ENCODE data around the gene SLC23A1. TPM values are rescaled to one million over a fixed set of nuclear protein-coding genes. Genes with fewer than 3 reads are reported as not detected.

SLC23A1 gene
- total and polyA plus RNA-seq, 2 of the 13 experiments (the other 11 are each of a cell fraction or from before 2014, with no cell fraction given): 6.0 to 6.6 TPM

DNA sequence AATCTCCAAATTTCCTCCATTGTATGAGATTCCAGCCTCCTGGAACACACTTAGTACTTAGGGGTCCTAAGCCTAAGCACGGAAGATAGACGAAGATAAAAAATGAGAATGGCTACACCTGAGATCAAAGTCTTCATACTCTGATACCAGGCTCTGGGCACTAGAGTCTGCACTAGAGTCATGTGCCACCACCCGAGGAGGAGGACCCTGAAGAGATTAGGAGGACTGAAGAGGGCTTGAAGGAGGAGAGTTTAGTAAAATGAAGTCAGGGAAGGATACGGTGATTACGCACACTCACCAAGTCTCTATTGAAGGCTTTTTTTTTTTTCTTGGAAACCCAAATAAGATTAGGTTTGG lies 21.4 kb upstream of the SLC23A1 start (continued):
- TF ChIP-seq, protein P1, sequence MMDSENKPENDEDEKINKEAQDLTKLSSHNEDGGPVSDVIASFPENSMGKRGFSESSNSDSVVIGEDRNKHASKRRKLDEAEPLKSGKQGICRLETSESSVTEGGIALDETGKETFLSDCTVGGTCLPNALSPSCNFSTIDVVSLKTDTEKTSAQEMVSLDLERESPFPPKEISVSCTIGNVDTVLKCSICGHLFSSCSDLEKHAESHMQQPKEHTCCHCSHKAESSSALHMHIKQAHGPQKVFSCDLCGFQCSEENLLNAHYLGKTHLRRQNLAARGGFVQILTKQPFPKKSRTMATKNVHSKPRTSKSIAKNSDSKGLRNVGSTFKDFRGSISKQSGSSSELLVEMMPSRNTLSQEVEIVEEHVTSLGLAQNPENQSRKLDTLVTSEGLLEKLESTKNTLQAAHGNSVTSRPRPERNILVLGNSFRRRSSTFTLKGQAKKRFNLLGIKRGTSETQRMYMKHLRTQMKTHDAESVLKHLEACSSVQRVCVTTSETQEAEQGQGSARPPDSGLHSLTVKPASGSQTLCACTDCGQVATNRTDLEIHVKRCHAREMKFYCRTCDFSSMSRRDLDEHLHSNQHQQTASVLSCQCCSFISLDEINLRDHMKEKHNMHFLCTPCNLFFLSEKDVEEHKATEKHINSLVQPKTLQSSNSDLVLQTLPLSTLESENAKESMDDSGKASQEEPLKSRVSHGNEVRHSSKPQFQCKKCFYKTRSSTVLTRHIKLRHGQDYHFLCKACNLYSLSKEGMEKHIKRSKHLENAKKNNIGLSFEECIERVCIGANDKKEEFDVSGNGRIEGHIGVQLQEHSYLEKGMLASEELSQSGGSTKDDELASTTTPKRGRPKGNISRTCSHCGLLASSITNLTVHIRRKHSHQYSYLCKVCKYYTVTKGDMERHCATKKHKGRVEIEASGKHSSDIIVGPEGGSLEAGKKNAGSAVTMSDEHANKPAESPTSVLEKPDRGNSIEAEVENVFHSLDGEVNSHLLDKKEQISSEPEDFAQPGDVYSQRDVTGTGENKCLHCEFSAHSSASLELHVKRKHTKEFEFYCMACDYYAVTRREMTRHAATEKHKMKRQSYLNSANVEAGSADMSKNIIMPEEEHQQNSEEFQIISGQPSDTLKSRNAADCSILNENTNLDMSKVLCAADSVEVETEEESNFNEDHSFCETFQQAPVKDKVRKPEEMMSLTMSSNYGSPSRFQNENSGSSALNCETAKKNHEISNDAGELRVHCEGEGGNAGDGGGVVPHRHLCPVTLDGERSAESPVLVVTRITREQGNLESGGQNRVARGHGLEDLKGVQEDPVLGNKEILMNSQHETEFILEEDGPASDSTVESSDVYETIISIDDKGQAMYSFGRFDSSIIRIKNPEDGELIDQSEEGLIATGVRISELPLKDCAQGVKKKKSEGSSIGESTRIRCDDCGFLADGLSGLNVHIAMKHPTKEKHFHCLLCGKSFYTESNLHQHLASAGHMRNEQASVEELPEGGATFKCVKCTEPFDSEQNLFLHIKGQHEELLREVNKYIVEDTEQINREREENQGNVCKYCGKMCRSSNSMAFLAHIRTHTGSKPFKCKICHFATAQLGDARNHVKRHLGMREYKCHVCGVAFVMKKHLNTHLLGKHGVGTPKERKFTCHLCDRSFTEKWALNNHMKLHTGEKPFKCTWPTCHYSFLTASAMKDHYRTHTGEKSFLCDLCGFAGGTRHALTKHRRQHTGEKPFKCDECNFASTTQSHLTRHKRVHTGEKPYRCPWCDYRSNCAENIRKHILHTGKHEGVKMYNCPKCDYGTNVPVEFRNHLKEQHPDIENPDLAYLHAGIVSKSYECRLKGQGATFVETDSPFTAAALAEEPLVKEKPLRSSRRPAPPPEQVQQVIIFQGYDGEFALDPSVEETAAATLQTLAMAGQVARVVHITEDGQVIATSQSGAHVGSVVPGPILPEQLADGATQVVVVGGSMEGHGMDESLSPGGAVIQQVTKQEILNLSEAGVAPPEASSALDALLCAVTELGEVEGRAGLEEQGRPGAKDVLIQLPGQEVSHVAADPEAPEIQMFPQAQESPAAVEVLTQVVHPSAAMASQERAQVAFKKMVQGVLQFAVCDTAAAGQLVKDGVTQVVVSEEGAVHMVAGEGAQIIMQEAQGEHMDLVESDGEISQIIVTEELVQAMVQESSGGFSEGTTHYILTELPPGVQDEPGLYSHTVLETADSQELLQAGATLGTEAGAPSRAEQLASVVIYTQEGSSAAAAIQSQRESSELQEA (CRISPR knock-in tag; IDR thresholded peaks at IDR 0.05; ENCODE audit: not compliant biosample characterization): no peak

DNA sequence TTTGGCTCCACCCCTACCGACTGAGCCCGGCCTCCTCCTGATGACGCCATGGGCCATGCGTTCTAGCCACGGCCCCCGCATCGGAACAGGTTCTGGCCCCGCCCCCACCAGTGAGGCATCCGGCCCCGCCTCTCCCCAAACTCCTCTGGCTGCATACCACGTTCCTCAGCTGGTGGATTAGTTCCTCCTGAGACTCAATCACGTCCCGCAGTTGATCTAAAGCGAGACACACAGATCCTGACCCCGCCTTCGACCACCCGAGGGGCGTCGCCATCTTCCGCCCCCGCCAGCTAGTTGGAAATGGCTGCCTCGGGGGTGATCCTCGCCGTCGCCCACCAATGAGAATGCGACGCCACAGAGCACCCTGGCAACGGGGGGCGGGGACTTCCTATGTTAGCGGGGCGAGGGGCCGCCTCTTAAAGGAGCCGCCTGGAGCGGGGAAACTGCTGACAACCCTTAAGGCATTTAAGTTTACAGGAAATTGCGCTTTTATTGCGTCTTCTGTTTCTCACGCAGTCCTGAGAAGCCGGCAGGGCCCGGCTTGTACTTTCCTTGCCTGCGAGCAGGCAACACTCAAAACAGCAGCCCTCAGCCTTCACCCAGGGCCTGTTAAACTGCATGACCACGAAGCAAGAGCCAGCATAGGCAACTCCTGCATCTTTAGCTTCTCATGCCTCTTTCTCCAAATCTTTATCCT lies 20.8 kb upstream of the SLC23A1 start, which contains the start of gene SPATA24:
Gene SPATA24 (minus strand): TSS at position 303 of the 697 bp plus-strand sequence. CDS start 29 bp downstream, at position 274.
- Histone ChIP-seq H3K4me2 (ENCODE audit: low read depth, low read length) (peak within 1 kb of the TSS; percentile 99), H3K79me2 (ENCODE audit: insufficient read depth, low read length) (peaks cover 2% of the 10 kb centered on the region), H3K9ac (ENCODE audit: insufficient read depth, low read depth, low read length) (peak within 1 kb of the TSS; percentile 76), H3K27ac (ENCODE audit: extremely low read length, insufficient read depth, low read length) (peak within 1 kb of the TSS; percentile 78), H4K20me1 (ENCODE audit: insufficient read depth, low read length) (no peaks in the 10 kb centered on the region; the same call in 1 of the 2 replicates), H2AFZ (ENCODE audit: low read length) (peak within 1 kb of the TSS; percentile 34), H3K36me3 (replicated peaks in 1 of 2; ENCODE audit: control insufficient read depth in 1 of 2, insufficient read depth in 2 of 2, low read length in 2 of 2) (no peaks in the 10 kb centered on the region; a peak in 2 of 5 replicates), H3K4me1 (ENCODE audit: insufficient read depth, low read length) (peaks cover 52% of the 10 kb centered on the region), H3K27me3 (ENCODE audit: control insufficient read depth in 1 of 2, insufficient read depth in 2 of 2, low read length in 2 of 2) (no peaks in the 10 kb centered on the region), H3K4me3 (replicated peaks in 1 of 3; ENCODE audit: insufficient read depth in 1 of 3, low read depth in 2 of 3, low read length in 3 of 3) (peak within 1 kb of the TSS; percentile 59 to 77 (median 60)), H3K9me3 (ENCODE audit: low read length) (no peaks in the 10 kb centered on the region)
- BruUV-seq (replicated peaks): no TSS peak
- under 1% methylated on average over 27 of the region's 41 CpGs for WGBS (ENCODE audit: low lambda C conversion rate)
- ATAC-seq (peak; percentile 94), DNase-seq (ENCODE audit: low spot score) (peak; percentile 89), FAIRE-seq (peak; percentile 72)
- ChIA-PET CTCF (ENCODE audit: low intra/inter-chr PET ratio, low total read pairs) (no interaction called here), POLR2A (interaction anchor here (0.7 to 1.4 kb wide), 8 partner anchors 9 to 99 kb away, joined by 3 to 8 read pairs (median 4); partner anchors contain the start of genes DNAJC18, PROB1 and SLC23A1)
- intact Hi-C loops (cut with micrococcal nuclease; ENCODE audit: unreplicated experiment) (loop anchor here (2.0 kb wide), 1 partner anchor 19 kb away; no protein-coding TSS in a partner anchor), in situ Hi-C loops (cut with HindIII; ENCODE audit: extremely low pct_ligation_motif_present, low pct_unique_long_range_greater_than_20kb) (no loop called here)
- TF ChIP-seq KDM2A (CRISPR knock-in tag; IDR thresholded peaks at IDR 0.05; ENCODE audit: borderline replicate concordance, low read depth) (peak; percentile 83), GABPB1 (CRISPR knock-in tag; IDR thresholded peaks at IDR 0.05) (peak; percentile 83), TAF1 (CRISPR knock-in tag; IDR thresholded peaks at IDR 0.05) (peak; percentile 71; the same call in 1 of the 2 replicates), ZNF350 (CRISPR knock-in tag; IDR thresholded peaks at IDR 0.05; ENCODE audit: borderline replicate concordance, low read depth) (0 out of 2 replicates have a peak, but pooled peaks have one; percentile 64), ZNF335 (CRISPR knock-in tag; IDR thresholded peaks at IDR 0.05) (peak; percentile 37; the same call in 1 of the 2 replicates), POLR2AphosphoS5 (IDR thresholded peaks at IDR 0.05; ENCODE audit: low read depth, low read length) (peak; percentile 69), PHF20 (CRISPR knock-in tag; IDR thresholded peaks at IDR 0.05) (peak; percentile 63), ZNF616 (CRISPR knock-in tag; IDR thresholded peaks at IDR 0.05; ENCODE audit: low read depth) (no peak), POLR2A (IDR thresholded peaks at IDR 0.05; ENCODE audit: insufficient read depth in 1 of 2, low read depth in 2 of 2, low read length in 2 of 2) (peak; percentile 56 to 65), ZNF20 (CRISPR knock-in tag; IDR thresholded peaks at IDR 0.05) (no peak), ZNF772 (CRISPR knock-in tag; IDR thresholded peaks at IDR 0.05) (0 out of 2 replicates have a peak, but pooled peaks have one; percentile 33), SP4 (CRISPR knock-in tag; IDR thresholded peaks at IDR 0.05) (peak; percentile 87), STAG1 (CRISPR knock-in tag; IDR thresholded peaks at IDR 0.05) (no peak)
- TF ChIP-seq, protein P2, sequence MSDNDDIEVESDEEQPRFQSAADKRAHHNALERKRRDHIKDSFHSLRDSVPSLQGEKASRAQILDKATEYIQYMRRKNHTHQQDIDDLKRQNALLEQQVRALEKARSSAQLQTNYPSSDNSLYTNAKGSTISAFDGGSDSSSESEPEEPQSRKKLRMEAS (IDR thresholded peaks at IDR 0.05): peak; percentile 63; the same call in 1 of the 2 replicates

Data from HepG2 (cell line).